ENCODE results near the gene SERINC5. TPM values are rescaled to one million over a fixed set of nuclear protein-coding genes. Genes with fewer than 3 reads are reported as not detected.

SERINC5 gene
- total RNA-seq, 4 donors from 2014 or later = 22.6 to 26.9 (median 24.8) TPM

DNA sequence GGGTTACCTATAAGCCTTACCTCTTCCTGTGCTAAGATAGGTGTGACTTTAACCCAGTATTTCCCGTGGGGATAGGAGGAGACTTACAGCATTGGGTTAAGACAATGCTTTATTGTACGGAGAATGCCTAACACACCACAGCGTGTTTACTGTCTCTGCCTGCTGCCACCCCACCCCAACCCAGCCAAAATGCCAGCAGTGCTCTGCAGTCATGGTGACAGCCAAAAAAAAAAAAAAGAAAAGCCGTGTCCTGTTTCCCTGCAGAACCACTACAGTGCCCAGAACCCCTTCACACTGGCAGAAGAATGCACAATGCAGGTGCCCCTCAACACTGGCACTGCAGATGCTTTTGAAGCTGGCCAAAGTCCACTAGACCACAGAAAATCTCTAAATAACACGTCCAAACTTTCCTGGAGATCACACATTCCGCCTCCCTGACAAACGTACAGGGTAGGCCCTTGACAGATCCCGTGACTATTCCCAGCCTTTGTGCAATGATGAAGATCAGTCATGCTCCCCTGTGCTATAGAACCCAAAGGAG, 102.2 kb downstream of the SERINC5 start:
- Histone ChIP-seq H3K9me3 (no peaks in the 10 kb centered on the region), H3K4me1 (peaks cover 0 to 3% of the 10 kb centered on the region in 2 donors), H3K27ac (peak overlapping the region in 1 of 3 donors; percentile 11), H3K36me3 (peaks cover 0 to 6% of the 10 kb centered on the region in 2 donors), H3K27me3 (no peaks in the 10 kb centered on the region), H3K4me3 (replicated peaks in 1 of 3) (no peak overlapping the region)
- TF ChIP-seq CTCF (IDR thresholded peaks at IDR 0.05) (no peak), POLR2A (IDR thresholded peaks at IDR 0.05) (no peak)
- peak; percentile 38 to 44 for DNase-seq
- intact Hi-C loops (cut with DNase I) = no loop called here
- WGBS, 2 donors = 47 to 52% methylated on average over 8 of the region's 8 CpGs

GRCh38 chr5:80152778-80153177, 103.1 kb downstream of the SERINC5 start:
- TF ChIP-seq POLR2A (IDR thresholded peaks at IDR 0.05) = no peak
- TF ChIP-seq CTCF (IDR thresholded peaks at IDR 0.05) = no peak
- H3K4me3 ChIP-seq (replicated peaks in 1 of 3) = no peak overlapping the region
- H3K36me3 ChIP-seq = no peaks in the 10 kb centered on the region
- peaks cover 0 to 3% of the 10 kb centered on the region in 2 donors for H3K4me1 ChIP-seq
- no peak overlapping the region for H3K27ac ChIP-seq
- no peaks in the 10 kb centered on the region for H3K27me3 ChIP-seq
- no peak for DNase-seq
- 96% methylated on average over 5 of the region's 5 CpGs for WGBS, 2 donors
- no peaks in the 10 kb centered on the region for H3K9me3 ChIP-seq
- intact Hi-C loops (cut with DNase I) = no loop called here

GRCh38 chr5:80151890-80152289, 104.0 kb downstream of the SERINC5 start:
- H3K4me1 ChIP-seq = peaks cover 0 to 3% of the 10 kb centered on the region in 2 donors
- WGBS, 2 donors = 85 to 97% methylated on average over 6 of the region's 6 CpGs
- H3K27me3 ChIP-seq = no peaks in the 10 kb centered on the region
- no peaks in the 10 kb centered on the region for H3K9me3 ChIP-seq
- DNase-seq = no peak
- TF ChIP-seq CTCF (IDR thresholded peaks at IDR 0.05) (no peak), POLR2A (IDR thresholded peaks at IDR 0.05) (no peak)
- no peak overlapping the region for H3K27ac ChIP-seq
- intact Hi-C loops (cut with DNase I) = no loop called here
- no peaks in the 10 kb centered on the region for H3K36me3 ChIP-seq
- H3K4me3 ChIP-seq (replicated peaks in 1 of 3) = no peak overlapping the region

GRCh38 chr5:80150731-80151130, 105.1 kb downstream of the SERINC5 start:
- intact Hi-C loops (cut with DNase I) = no loop called here
- TF ChIP-seq POLR2A (IDR thresholded peaks at IDR 0.05) (no peak), CTCF (IDR thresholded peaks at IDR 0.05) (no peak)
- WGBS, 2 donors = 83 to 84% methylated on average over 11 of the region's 11 CpGs
- no peak for DNase-seq
- Histone ChIP-seq H3K27me3 (no peaks in the 10 kb centered on the region), H3K9me3 (no peaks in the 10 kb centered on the region), H3K36me3 (peaks cover 0 to 2% of the 10 kb centered on the region in 2 donors), H3K4me3 (replicated peaks in 1 of 3) (no peak overlapping the region), H3K27ac (no peak overlapping the region), H3K4me1 (peaks cover 0 to 3% of the 10 kb centered on the region in 2 donors)

- Histone ChIP-seq H3K9me3 (no peaks in the 10 kb centered on the region), H3K36me3 (peaks cover 0 to 4% of the 10 kb centered on the region in 2 donors), H3K4me1 (peaks cover 0 to 3% of the 10 kb centered on the region in 2 donors), H3K27me3 (no peaks in the 10 kb centered on the region), H3K27ac (no peak overlapping the region), H3K4me3 (replicated peaks in 1 of 3) (no peak overlapping the region)
- 75 to 95% methylated on average over 3 of the region's 3 CpGs for WGBS, 2 donors
- intact Hi-C loops (cut with DNase I) = no loop called here
- TF ChIP-seq CTCF (IDR thresholded peaks at IDR 0.05) = no peak
- TF ChIP-seq POLR2A (IDR thresholded peaks at IDR 0.05) = no peak
- DNase-seq = no peak
Observed at GRCh38 chr5:80149161-80149609, 106.7 kb downstream of the SERINC5 start.

Measured in thyroid gland (tissue), 4 donors.